HG03103 (cell line): ENCODE results near the gene TMEM52.
A peak's percentile ranks its signal among the peaks of the same experiment; 100 is the strongest.
"Not testable (repeated sequence)": the region's sequence is repeated elsewhere in the genome, so short reads cannot be mapped to it uniquely, and the experiment has no call there.

Source experiments
- ATAC-seq: cut with Tn5 transposase; IDR thresholded peaks from one replicate; pipeline ENCODE4 v1.9.1; 2021; ENCODE audit warnings: low read depth; ENCODE audit not compliant: unreplicated experiment

TMEM52 gene

GRCh38 chr1:1895456-1896336 lies 23.4 kb downstream of the TMEM52 start:
- no peak for ATAC-seq

GRCh38 chr1:1895060-1895418 lies 24.0 kb downstream of the TMEM52 start:
- ATAC-seq, result no peak

GRCh38 chr1:1894354-1895059 lies 24.6 kb downstream of the TMEM52 start:
- ATAC-seq, result no peak

- ATAC-seq, result no peak
Measured at GRCh38 chr1:1893997-1894353, 25.1 kb downstream of the TMEM52 start.

GRCh38 chr1:1893291-1893985 lies 25.6 kb downstream of the TMEM52 start:
- no peak for ATAC-seq

- ATAC-seq, result no peak
Measured at GRCh38 chr1:1892763-1893120, 26.3 kb downstream of the TMEM52 start.

- no peak for ATAC-seq
Measured at GRCh38 chr1:1892079-1892762, 26.9 kb downstream of the TMEM52 start.

- no peak for ATAC-seq
Measured at GRCh38 chr1:1891349-1892078, 27.6 kb downstream of the TMEM52 start.

- ATAC-seq, result peak; percentile 58
Measured at GRCh38 chr1:1890506-1891348, 28.4 kb downstream of the TMEM52 start, which contains the start of gene GNB1. TSS of gene GNB1 (minus strand) at chr1:1891087. CDS start at chr1:1825453, 65,634 bp downstream.

GRCh38 chr1:1889847-1890505 lies 29.1 kb downstream of the TMEM52 start:
- peak; percentile 21 for ATAC-seq

- ATAC-seq, result no peak
Measured at GRCh38 chr1:1889090-1889750, 29.9 kb downstream of the TMEM52 start.

- ATAC-seq, result not testable (repeated sequence)
Measured at GRCh38 chr1:1883890-1884289, 35.2 kb downstream of the TMEM52 start.

GRCh38 chr1:1883092-1883873 lies 35.8 kb downstream of the TMEM52 start:
- ATAC-seq, result no peak

- ATAC-seq, result no peak
Measured at GRCh38 chr1:1881727-1882126, 37.4 kb downstream of the TMEM52 start.

- ATAC-seq, result no peak
Measured at GRCh38 chr1:1880617-1881312, 38.3 kb downstream of the TMEM52 start.

- ATAC-seq, result no peak
Measured at GRCh38 chr1:1879942-1880341, 39.1 kb downstream of the TMEM52 start.
